Brain microvascular endothelial cell (primary cell): Measurements from ENCODE around the gene PEAK1.

ENCODE experiments used
- DNase-seq: peaks from one replicate; pipeline ENCODE4 v3.0.0-alpha.2; 2020
- H3K27ac ChIP-seq: fragments of 250-450 bp; sonication (Bioruptor Pico); 2 replicates; pipeline ENCODE4 v1.5.1; 2020; ENCODE audit warnings: mild to moderate bottlenecking, moderate library complexity
- H3K27me3 ChIP-seq: fragments of 250-450 bp; sonication (Bioruptor Pico); replicated peaks from 2 replicates; pipeline ENCODE4 v1.5.1; 2020; ENCODE audit warnings: mild to moderate bottlenecking
- H3K36me3 ChIP-seq: fragments of 250-450 bp; sonication (Bioruptor Pico); replicated peaks from 2 replicates; pipeline ENCODE4 v1.5.1; 2020; ENCODE audit warnings: mild to moderate bottlenecking
- H3K4me3 ChIP-seq: 2 replicates; pipeline ENCODE4 v1.5.1; 2011; ENCODE audit warnings: low read depth, mild to moderate bottlenecking, control low read depth, low read length, moderate library complexity
- CTCF ChIP-seq: IDR thresholded peaks from 2 replicates; pipeline ENCODE4 v1.5.1; 2011; ENCODE audit warnings: low read depth, mild to moderate bottlenecking, moderate library complexity, low read length, control low read depth, inconsistent platforms; ENCODE audit errors: missing control alignments
- in situ Hi-C: cut with HindIII; loops from 2 replicates; pipeline ENCODE4 v1.10.0; 2017; ENCODE audit warnings: low sequenced_read_pairs, low pct_ligation_motif_present

PEAK1 gene

GRCh38 chr15:77239882-77240608 is 179.9 kb downstream of the PEAK1 start:
- in situ Hi-C loops: no loop called here
- no peak for DNase-seq
- Histone ChIP-seq H3K4me3 (no peak overlapping the region), H3K27ac (no peak overlapping the region), H3K36me3 (peaks cover 13% of the 10 kb centered on the region), H3K27me3 (no peaks in the 10 kb centered on the region)
- no peak for TF ChIP-seq CTCF

GRCh38 chr15:77235566-77235965 is 184.3 kb downstream of the PEAK1 start:
- no peak for DNase-seq
- no peak for TF ChIP-seq CTCF
- in situ Hi-C loops: no loop called here
- Histone ChIP-seq H3K27ac (no peak overlapping the region), H3K4me3 (no peak overlapping the region), H3K36me3 (peaks cover 13% of the 10 kb centered on the region), H3K27me3 (no peaks in the 10 kb centered on the region)

GRCh38 chr15:77228828-77229227 is 191.1 kb downstream of the PEAK1 start:
- DNase-seq: no peak
- no peak for TF ChIP-seq CTCF

GRCh38 chr15:77226652-77227051 is 193.3 kb downstream of the PEAK1 start:
- in situ Hi-C loops: no loop called here
- TF ChIP-seq CTCF: no peak
- Histone ChIP-seq H3K27me3 (no peaks in the 10 kb centered on the region), H3K36me3 (no peaks in the 10 kb centered on the region), H3K4me3 (no peak overlapping the region), H3K27ac (no peak overlapping the region)
- no peak for DNase-seq

More at GRCh38 chr15:77228828-77229227, 191.1 kb downstream of the PEAK1 start:
- Histone ChIP-seq H3K27ac (no peak overlapping the region), H3K27me3 (no peaks in the 10 kb centered on the region), H3K36me3 (no peaks in the 10 kb centered on the region), H3K4me3 (no peak overlapping the region)
- in situ Hi-C loops: no loop called here

GRCh38 chr15:77225646-77226045 is 194.3 kb downstream of the PEAK1 start:
- no peak for TF ChIP-seq CTCF
- DNase-seq: no peak
- Histone ChIP-seq H3K36me3 (no peaks in the 10 kb centered on the region), H3K27me3 (no peaks in the 10 kb centered on the region), H3K4me3 (no peak overlapping the region), H3K27ac (no peak overlapping the region)
- in situ Hi-C loops: no loop called here

GRCh38 chr15:77225088-77225487 is 194.8 kb downstream of the PEAK1 start:
- no peak overlapping the region for H3K4me3 ChIP-seq
- TF ChIP-seq CTCF: no peak
- H3K27me3 ChIP-seq: no peaks in the 10 kb centered on the region
- no peak for DNase-seq
- H3K27ac ChIP-seq: no peak overlapping the region
- in situ Hi-C loops: no loop called here
- H3K36me3 ChIP-seq: no peaks in the 10 kb centered on the region
